Peyer's patch (tissue), 4 donors: ENCODE data around the gene NFKB1. TPM values are rescaled to one million over a fixed set of nuclear protein-coding genes. Genes with fewer than 3 reads are reported as not detected.
A peak's percentile ranks its signal among the peaks of the same experiment; 100 is the strongest.
"Not testable (repeated sequence)": the region's sequence is repeated elsewhere in the genome, so short reads cannot be mapped to it uniquely, and the experiment has no call there.

Source experiments
- DNase-seq, 3 donors: peaks; one replicate each; pipeline ENCODE4 v3.0.0-alpha.2; 2017 to 2019
- H3K27ac ChIP-seq, 4 donors: fragments of 200-600 bp; sonication (generic); one replicate each; pipeline ENCODE4 v1.5.1; 2016 to 2019
- H3K27me3 ChIP-seq, 2 donors: fragments of 200-600 bp; sonication (generic); one replicate each; pipeline ENCODE4 v1.5.1; 2019
- H3K36me3 ChIP-seq, 3 donors: fragments of 200-600 bp; sonication (generic); one replicate each; pipeline ENCODE4 v1.5.1; 2016 to 2019
- H3K4me1 ChIP-seq, 4 donors: fragments of 200-600 bp; sonication (generic); one replicate each; pipeline ENCODE4 v1.5.1; 2016 to 2019
- H3K4me3 ChIP-seq, 4 donors: fragments of 200-600 bp; sonication (generic); 1 replicate in 3 of 4; 2 replicates in 1 of 4; pipeline ENCODE4 v1.5.1; 2016 to 2019; ENCODE audit warnings: mild to moderate bottlenecking in 1 of 4
- H3K9me3 ChIP-seq, 4 donors: fragments of 200-600 bp; sonication (generic); one replicate each; pipeline ENCODE4 v1.5.1; 2016 to 2019; ENCODE audit warnings: mild to moderate bottlenecking in 1 of 4
- POLR2A ChIP-seq, 2 donors: fragments of 450-650 bp; IDR thresholded peaks; one replicate each; pipeline ENCODE4 v1.5.1; 2017; ENCODE audit warnings: antibody characterized with exemption in 2 of 2, mild to moderate bottlenecking in 2 of 2, moderate library complexity in 2 of 2
- total RNA-seq, 4 donors: library from RNA; depleted of rRNA; stranded (reverse); fragments of >200 nt; gene quantifications; one replicate each; pipeline ENCODE4 v1.1.0, GENCODE V29; 2016
- TF ChIP-seq, protein P1 (sequence below), 6 experiments: fragments of 450-650 bp in 4 of 6; fragments of 200-600 bp in 2 of 6; sonication (generic) in 1 of 6; IDR thresholded peaks; one replicate each; pipeline ENCODE4 v1.5.1; 2017 to 2019; ENCODE audit warnings: antibody characterized with exemption in 6 of 6, mild to moderate bottlenecking in 3 of 6, moderate library complexity in 1 of 6

NFKB1 gene
- total RNA-seq, 4 donors from 2014 or later = 20.7 to 58.6 (median 24.5) TPM

DNA sequence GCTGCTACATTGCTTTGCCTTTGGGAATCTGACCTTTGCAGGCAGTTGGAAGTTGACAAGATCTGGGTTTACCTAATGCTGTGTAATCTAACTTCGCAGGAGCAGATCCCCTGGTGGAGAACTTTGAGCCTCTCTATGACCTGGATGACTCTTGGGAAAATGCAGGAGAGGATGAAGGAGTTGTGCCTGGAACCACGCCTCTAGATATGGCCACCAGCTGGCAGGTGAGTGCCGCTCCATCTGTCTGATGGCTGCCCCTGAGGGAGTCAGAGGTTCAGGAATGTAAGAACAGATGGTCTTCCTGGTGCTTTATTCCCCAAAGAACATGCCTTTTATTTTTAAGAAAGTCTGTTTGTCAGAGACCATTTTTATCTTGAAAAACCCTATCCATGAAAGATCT, 109.3 kb downstream of the NFKB1 start:
- peak in 1 of 3 donors; percentile 56 for DNase-seq
- TF ChIP-seq, protein P1, sequence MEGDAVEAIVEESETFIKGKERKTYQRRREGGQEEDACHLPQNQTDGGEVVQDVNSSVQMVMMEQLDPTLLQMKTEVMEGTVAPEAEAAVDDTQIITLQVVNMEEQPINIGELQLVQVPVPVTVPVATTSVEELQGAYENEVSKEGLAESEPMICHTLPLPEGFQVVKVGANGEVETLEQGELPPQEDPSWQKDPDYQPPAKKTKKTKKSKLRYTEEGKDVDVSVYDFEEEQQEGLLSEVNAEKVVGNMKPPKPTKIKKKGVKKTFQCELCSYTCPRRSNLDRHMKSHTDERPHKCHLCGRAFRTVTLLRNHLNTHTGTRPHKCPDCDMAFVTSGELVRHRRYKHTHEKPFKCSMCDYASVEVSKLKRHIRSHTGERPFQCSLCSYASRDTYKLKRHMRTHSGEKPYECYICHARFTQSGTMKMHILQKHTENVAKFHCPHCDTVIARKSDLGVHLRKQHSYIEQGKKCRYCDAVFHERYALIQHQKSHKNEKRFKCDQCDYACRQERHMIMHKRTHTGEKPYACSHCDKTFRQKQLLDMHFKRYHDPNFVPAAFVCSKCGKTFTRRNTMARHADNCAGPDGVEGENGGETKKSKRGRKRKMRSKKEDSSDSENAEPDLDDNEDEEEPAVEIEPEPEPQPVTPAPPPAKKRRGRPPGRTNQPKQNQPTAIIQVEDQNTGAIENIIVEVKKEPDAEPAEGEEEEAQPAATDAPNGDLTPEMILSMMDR (IDR thresholded peaks at IDR 0.05) = peak in 2 of 6 experiments; percentile 11 to 29
- TF ChIP-seq POLR2A (IDR thresholded peaks at IDR 0.05) = no peak
- no peaks in the 10 kb centered on the region for H3K9me3 ChIP-seq
- peaks cover 0 to 5% (median 2%) of the 10 kb centered on the region in 4 donors for H3K4me1 ChIP-seq
- H3K27me3 ChIP-seq = no peaks in the 10 kb centered on the region
- no peak overlapping the region for H3K27ac ChIP-seq
- peaks cover 0 to 78% (median 0%) of the 10 kb centered on the region in 3 donors for H3K36me3 ChIP-seq
- no peak overlapping the region for H3K4me3 ChIP-seq

DNA sequence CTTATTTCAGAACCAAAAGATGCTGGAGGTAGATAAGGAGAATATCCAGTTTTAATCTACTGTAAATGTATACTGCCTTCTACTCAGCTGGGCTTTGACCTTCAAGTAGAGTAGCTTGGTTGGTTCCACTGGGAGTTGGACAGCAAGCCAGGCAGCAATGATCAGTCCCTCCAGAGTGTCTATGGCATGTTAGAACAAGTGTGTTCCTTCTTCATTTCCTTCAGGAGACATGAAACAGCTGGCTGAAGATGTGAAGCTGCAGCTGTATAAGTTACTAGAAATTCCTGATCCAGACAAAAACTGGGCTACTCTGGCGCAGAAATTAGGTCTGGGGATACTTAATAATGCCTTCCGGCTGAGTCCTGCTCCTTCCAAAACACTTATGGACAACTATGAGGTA, 111.1 kb downstream of the NFKB1 start:
- no peaks in the 10 kb centered on the region for H3K9me3 ChIP-seq
- DNase-seq = no peak
- TF ChIP-seq, protein P1 (IDR thresholded peaks at IDR 0.05) = no peak
- no peak for TF ChIP-seq POLR2A (IDR thresholded peaks at IDR 0.05)
- peaks cover 0 to 82% (median 0%) of the 10 kb centered on the region in 3 donors for H3K36me3 ChIP-seq
- H3K4me3 ChIP-seq = no peak overlapping the region
- H3K27me3 ChIP-seq = no peaks in the 10 kb centered on the region
- H3K4me1 ChIP-seq = peaks cover 0 to 5% (median 2%) of the 10 kb centered on the region in 4 donors
- H3K27ac ChIP-seq = peak overlapping the region; percentile 48 to 65 (median 58)

DNA sequence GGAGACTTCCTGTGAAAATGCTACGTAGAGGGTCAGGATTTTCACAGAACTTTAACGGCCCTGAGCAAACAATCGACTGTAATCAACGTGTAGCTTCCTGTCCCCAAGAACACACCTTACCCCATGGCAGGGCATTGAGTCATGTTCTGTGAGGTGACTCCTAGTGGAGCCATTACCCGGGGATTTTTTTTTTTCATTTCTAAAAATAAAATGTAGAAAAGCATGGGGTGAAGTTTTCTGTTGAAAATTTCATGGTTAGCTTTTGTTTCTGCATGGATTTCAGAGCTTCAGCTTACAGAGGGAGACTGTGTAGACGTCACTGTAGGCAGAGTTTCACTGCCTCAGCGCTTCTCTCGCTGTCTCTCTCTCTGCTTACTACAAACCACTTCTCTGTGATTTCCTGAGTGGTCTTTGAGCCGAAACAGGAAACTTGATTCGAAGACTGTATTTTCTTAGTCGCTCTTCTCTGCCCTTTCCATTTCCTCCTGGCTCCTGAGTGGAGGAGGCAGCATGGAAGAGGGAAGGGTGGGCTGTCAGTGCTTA, 111.7 kb downstream of the NFKB1 start:
- DNase-seq = no peak

DNA sequence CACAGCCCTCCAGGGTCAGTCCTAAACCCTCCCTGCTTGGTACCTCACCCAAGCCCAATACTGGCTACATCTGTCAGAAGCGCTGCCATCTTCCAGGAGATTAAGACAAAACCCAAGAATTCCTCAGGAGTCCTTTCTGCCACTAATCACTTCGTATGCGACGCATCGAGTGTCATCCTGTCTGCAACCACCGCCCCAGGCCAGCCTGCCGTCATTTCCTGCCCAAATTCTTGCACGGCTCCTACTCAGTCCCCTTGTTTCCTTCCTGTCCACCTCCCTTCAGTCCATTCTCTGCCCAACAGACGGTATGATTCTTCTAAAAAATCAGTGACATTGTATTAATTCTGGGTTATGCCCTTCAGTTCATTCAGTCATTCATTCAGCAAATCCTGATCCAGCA, 113.6 kb downstream of the NFKB1 start:
- peak in 1 of 3 donors; percentile 77 for DNase-seq
- peaks cover 0 to 65% (median 0%) of the 10 kb centered on the region in 3 donors for H3K36me3 ChIP-seq
- H3K9me3 ChIP-seq = no peaks in the 10 kb centered on the region
- H3K4me1 ChIP-seq = peaks cover 0 to 9% (median 2%) of the 10 kb centered on the region in 4 donors
- peak overlapping the region in 2 of 4 donors; percentile 18 to 19 for H3K4me3 ChIP-seq
- no peak for TF ChIP-seq POLR2A (IDR thresholded peaks at IDR 0.05)
- TF ChIP-seq, protein P1 (IDR thresholded peaks at IDR 0.05) = no peak
- peak overlapping the region; percentile 11 to 65 (median 32) for H3K27ac ChIP-seq
- H3K27me3 ChIP-seq = no peaks in the 10 kb centered on the region

More for the DNA sequence above, 111.7 kb downstream of the NFKB1 start:
- no peaks in the 10 kb centered on the region for H3K9me3 ChIP-seq
- TF ChIP-seq, protein P1 (IDR thresholded peaks at IDR 0.05) = no peak
- no peak for TF ChIP-seq POLR2A (IDR thresholded peaks at IDR 0.05)
- peaks cover 0 to 75% (median 0%) of the 10 kb centered on the region in 3 donors for H3K36me3 ChIP-seq
- H3K4me1 ChIP-seq = peaks cover 0 to 5% (median 2%) of the 10 kb centered on the region in 4 donors
- no peaks in the 10 kb centered on the region for H3K27me3 ChIP-seq
- H3K27ac ChIP-seq = peak overlapping the region; percentile 48 to 65 (median 58)
- H3K4me3 ChIP-seq = no peak overlapping the region

DNA sequence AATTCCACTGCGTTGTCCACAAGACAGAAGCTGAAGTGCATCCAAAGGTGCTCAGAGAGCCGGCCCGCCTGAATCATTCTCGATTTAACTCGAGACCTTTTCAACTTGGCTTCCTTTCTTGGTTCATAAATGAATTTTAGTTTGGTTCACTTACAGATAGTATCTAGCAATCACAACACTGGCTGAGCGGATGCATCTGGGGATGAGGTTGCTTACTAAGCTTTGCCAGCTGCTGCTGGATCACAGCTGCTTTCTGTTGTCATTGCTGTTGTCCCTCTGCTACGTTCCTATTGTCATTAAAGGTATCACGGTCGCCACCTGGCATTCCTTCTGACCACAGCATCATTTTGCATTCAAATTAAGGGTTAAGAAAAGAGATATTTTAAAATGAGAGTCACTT, 115.5 kb downstream of the NFKB1 start:
- Histone ChIP-seq H3K27me3 (no peaks in the 10 kb centered on the region), H3K36me3 (peaks cover 0 to 51% (median 0%) of the 10 kb centered on the region in 3 donors), H3K27ac (no peak overlapping the region), H3K4me1 (peaks cover 0 to 18% (median 2%) of the 10 kb centered on the region in 4 donors), H3K9me3 (no peaks in the 10 kb centered on the region), H3K4me3 (no peak overlapping the region)
- DNase-seq = no peak
- no peak for TF ChIP-seq POLR2A (IDR thresholded peaks at IDR 0.05)
- TF ChIP-seq, protein P1 (IDR thresholded peaks at IDR 0.05) = no peak

DNA sequence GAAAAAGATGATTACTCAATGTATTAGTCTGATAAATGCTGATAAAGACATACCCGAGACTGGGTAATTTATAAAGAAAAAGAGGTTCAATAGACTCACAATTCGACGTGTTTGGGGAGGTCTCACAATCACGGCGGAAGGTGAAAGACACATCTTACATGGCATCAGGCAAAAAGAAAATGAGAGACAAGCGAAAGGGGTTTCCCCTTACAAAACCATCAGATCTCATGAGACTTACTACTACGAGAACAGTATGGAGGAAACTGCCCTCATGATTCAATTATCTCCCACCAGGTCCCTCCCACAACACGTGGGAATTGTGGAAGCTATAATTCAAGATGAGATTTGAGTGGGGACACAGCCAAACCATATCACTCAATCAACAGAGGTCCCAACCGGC, 117.9 kb downstream of the NFKB1 start:
- H3K4me3 ChIP-seq, DNase-seq, H3K27ac ChIP-seq, H3K9me3 ChIP-seq, H3K27me3 ChIP-seq: not testable (repeated sequence)
- H3K36me3 ChIP-seq = peaks cover 0 to 27% (median 0%) of the 10 kb centered on the region in 3 donors
- peaks cover 0 to 12% (median 0%) of the 10 kb centered on the region in 4 donors for H3K4me1 ChIP-seq

DNA sequence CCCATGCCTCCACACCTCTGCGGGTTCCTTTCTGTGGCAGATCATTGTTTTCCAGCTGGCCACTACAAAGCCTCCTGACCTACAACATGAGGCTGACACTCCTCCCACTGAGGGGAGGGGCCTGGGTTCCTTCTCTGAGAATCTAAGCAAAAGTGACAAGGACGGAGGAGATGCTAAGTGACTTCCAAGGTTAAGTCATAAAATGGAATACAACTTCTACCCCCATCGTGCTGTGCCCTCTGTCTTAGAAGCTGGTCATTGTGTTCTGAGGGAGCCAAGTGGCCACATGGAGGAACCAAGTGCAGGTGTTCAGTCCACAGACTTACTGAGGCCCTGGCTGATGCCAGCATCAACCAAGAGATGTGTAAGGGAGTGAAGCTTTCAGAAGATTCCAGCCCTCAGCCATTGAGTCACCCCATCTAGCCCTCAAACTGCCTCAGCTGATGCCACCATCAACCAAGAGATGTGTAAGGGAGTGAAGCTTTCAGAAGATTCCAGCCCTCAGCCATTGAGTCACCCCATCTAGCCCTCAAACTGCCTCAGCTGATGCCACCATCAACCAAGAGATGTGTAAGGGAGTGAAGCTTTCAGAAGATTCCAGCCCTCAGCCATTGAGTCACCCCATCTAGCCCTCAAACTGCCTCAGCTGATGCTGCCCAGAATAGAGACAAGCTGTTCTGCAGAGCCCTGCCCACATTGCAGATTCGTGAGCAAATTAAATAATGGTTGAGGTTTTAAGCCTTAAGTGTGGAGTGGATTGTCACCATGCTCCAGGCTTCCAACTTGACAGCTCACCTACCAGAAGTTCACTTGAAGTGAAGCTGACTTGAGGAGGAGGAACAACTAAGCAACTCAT, 118.8 kb downstream of the NFKB1 start:
- Histone ChIP-seq H3K4me1 (peaks cover 0 to 15% (median 0%) of the 10 kb centered on the region in 4 donors), H3K36me3 (peaks cover 0 to 18% (median 0%) of the 10 kb centered on the region in 3 donors), H3K4me3 (peak overlapping the region in 1 of 4 donors; percentile 35), H3K27ac (peak overlapping the region in 3 of 4 donors; percentile 40 to 68 (median 61))
- not testable (repeated sequence) for H3K27me3 ChIP-seq, H3K9me3 ChIP-seq, DNase-seq
